Left cardiac atrium (tissue), 4 donors: ENCODE measurements around the gene FKBP1A. TPM values are rescaled to one million over a fixed set of nuclear protein-coding genes. Genes with fewer than 3 reads are reported as not detected.

Experiments
- ATAC-seq, 2 donors: fragments of 200-7000 bp; cut with Tn5 transposase; one replicate each; pipeline ENCODE4 v1.9.1; 2020; ENCODE audit warnings: mild to moderate bottlenecking in 2 of 2, moderate library complexity in 2 of 2
- DNase-seq: peaks from one replicate; pipeline ENCODE4 v3.0.0-alpha.2; 2020
- intact Hi-C, 2 donors: fragments of 100-400 bp; cut with DNase I; formaldehyde crosslinking; loops; one replicate each; pipeline versions ENCODE4 v1.14.1 to v1.15.1; 2022 to 2023
- total RNA-seq, 2 donors: library from RNA; stranded (reverse); fragmentation: NEBNext Ultra II Directional; extraction: Animal tissue kit (Norgen Biotek cat#: 25700); gene quantifications; one replicate each; pipeline ENCODE4 v1.2.1, GENCODE V29; 2021
- donor health status: DM: no; HTN: yes; CAD: no.
- donor health status: DM: no; HTN: yes; CAD: no; lungs with severe emphysema.
- donor health status: DM: yes; HTN: yes; CAD: no.
- donor health status: Dilated cardiomyopathy.

The FKBP1A gene
- total RNA-seq, 2 donors from 2014 or later: 154 to 214 TPM

DNA sequence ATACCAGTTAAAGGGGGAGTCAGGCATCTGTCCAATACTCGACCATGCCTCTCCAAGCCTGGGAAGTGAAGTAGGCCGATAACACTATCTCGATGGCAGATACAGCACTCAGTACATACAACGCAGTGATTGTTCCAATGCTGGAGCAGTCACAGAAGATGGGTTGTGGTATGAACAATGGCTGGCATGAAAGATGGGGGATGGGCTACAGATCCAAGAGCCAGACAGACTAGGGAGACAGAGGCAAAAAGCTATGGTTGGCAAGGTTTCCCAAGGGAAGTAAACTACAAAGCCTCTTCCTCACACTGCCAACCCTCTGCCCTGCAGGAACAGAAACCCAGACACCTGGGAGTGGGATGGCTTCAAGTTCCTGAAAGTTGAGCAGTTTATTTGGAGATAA, 19.2 kb downstream of the FKBP1A start:
- DNase-seq (no peak), ATAC-seq (no peak)
- intact Hi-C loops: no loop called here

- intact Hi-C loops: no loop called here
- no peak for DNase-seq
- no peak for ATAC-seq
Measured at GRCh38 chr20:1373036-1373435, 19.8 kb downstream of the FKBP1A start.

DNA sequence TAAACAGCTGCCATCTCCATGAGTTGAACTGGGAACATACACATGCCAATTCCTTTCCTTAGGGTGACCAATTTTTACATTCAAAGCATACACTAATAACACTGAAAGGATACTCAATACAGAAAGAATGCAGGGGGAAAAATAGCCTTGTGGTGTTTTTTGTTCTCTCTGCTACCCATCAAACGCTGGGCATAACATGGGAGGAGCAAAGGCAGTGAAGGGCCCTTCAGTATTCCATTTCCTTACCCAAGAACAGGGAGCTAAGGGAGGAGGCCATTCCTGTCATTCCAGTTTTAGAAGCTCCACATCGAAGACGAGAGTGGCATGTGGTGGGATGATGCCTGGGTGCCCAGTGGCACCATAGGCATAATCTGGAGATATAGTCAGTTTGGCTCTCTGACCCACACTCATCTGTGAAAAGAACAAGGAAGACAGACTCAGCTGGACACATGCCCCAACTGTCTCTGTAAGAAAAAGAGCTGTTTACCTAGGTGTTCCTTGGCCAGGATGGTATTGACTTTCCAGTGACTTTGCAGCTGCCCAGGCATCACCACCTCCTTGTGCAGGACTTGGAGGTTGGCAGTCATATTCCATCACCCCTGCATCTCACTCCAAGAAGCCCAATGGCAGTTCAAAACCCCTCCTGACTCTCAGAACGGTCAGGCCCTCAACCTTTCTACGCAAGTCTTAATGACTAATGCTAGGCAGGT, 20.9 kb downstream of the FKBP1A start:
- ATAC-seq (no peak), DNase-seq (no peak)
- intact Hi-C loops: no loop called here

- ATAC-seq (peak in 1 of 2 donors; percentile 15), DNase-seq (no peak)
- intact Hi-C loops: no loop called here
Measured at GRCh38 chr20:1371202-1371782, 21.6 kb downstream of the FKBP1A start.

DNA sequence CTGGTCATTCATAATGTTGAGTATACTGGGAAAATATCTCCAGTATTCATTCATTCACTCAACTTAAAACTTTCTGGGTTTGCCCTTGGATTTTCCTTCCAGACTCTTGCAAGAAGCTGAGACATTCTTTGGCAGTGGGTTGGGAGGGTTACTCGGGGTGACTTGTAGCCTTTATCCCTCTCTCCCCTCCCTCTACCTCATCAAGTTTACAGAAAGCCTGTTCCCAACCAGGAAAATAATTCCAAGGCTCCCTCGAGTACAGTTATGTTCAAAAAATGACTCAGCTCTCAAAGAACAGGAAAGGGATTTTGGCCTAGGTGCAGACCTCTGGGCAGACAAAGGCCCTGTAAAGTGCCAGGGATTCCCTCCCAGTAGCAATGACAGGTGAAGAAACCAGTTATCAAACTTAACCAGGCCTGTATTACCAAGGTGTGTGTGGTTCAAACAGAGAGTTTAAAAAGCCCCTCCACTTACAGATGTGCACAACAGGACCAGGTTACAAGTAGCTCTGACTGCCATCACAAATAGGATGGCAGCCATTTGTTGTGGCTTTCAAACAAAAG, 22.2 kb downstream of the FKBP1A start:
- DNase-seq (no peak), ATAC-seq (peak; percentile 51 to 79)
- intact Hi-C loops: no loop called here

- ATAC-seq: no peak
- intact Hi-C loops: no loop called here
Measured at GRCh38 chr20:1369970-1370369, 22.9 kb downstream of the FKBP1A start.

GRCh38 chr20:1368448-1369199, 24.2 kb downstream of the FKBP1A start:
- ATAC-seq (peak in 1 of 2 donors; percentile 21), DNase-seq (no peak)
- intact Hi-C loops: no loop called here

More at GRCh38 chr20:1369970-1370369, 22.9 kb downstream of the FKBP1A start:
- DNase-seq: no peak

DNA sequence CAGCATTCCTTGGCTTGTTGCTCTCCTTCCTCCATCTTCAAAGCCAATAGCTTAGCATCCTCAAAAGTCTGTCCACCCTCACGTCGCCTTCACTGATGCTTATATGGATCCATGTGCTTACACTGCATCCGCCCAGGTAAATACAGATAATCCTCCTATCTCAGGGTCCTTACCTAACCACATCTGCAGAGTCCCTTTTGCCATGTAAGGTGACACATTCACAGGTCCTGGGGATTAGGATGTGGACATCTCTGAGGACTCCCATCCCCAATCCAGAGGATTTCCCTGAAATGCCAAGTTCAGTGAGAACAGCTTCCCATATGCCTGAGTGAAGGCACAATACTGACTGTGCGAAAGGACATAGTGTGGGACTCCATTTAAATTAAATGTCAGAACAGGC, 25.4 kb downstream of the FKBP1A start:
- intact Hi-C loops: no loop called here
- DNase-seq (no peak), ATAC-seq (no peak)

- intact Hi-C loops: no loop called here
- DNase-seq (no peak), ATAC-seq (no peak)
Measured at GRCh38 chr20:1364106-1364505, 28.7 kb downstream of the FKBP1A start.

- DNase-seq (no peak), ATAC-seq (no peak)
- intact Hi-C loops: no loop called here
Measured at GRCh38 chr20:1363522-1363921, 29.3 kb downstream of the FKBP1A start.

DNA sequence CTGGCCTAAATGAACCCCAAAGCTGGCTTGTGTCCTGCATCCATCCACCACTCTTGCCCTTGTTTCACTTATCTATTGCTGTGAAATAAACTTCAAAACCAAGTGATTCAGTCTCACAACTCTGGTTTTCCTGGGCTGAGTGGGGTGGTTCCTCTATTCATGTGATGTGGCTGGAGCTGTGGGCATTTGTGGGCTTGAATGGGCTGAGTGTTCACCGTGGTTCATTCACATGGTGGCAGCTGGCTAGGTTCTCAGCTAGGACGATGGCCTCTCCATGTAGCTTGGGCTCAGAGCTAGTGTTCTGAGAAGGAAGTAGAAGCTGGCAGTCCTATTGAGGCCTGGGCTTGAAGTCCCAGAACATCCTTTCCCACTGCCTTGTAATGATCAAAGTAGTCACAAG, 30.4 kb downstream of the FKBP1A start:
- intact Hi-C loops: no loop called here
- DNase-seq (no peak), ATAC-seq (no peak)

- DNase-seq (no peak), ATAC-seq (no peak)
- intact Hi-C loops: no loop called here
Measured at GRCh38 chr20:1360094-1360846, 32.6 kb downstream of the FKBP1A start.

DNA sequence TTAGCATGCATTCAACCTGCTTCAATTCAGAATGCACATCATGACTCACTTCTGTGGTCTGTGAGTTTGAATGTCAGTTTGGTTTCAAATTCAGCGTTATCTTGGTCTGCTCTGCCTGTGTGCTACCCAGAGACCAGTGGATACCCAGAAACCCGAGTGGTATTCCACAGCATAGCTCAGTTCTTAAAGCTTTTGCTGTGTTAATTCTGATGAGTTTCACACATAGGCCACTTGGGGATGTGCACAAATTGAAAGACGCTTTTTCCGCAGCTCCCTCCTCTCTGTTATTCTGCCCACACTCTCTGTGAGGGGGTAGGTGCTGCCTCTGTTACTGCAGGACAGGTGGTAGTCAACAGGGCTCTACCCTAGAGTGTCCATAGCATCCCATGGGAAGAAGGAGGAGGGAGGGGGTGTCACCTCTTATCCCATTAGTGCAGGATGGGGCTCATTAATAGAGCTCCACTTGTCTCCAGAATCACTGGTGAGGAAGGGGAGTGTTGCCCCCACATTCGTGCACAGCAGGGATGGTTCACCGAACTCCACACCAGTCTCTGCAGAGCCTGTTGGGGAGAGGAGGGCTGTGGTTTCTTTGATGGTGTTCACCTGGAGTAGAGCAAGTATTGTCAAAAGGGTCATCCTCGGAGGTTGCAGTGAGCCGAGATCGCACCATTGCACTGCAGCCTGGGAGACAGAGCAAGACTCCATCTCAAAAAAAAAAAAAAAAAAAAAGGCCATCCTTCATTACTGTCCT, 34.8 kb downstream of the FKBP1A start:
- ATAC-seq (no peak), DNase-seq (no peak)
- intact Hi-C loops: no loop called here

- no peak for ATAC-seq
- no peak for DNase-seq
- intact Hi-C loops: no loop called here
Measured at GRCh38 chr20:1353956-1354355, 38.9 kb downstream of the FKBP1A start.

DNA sequence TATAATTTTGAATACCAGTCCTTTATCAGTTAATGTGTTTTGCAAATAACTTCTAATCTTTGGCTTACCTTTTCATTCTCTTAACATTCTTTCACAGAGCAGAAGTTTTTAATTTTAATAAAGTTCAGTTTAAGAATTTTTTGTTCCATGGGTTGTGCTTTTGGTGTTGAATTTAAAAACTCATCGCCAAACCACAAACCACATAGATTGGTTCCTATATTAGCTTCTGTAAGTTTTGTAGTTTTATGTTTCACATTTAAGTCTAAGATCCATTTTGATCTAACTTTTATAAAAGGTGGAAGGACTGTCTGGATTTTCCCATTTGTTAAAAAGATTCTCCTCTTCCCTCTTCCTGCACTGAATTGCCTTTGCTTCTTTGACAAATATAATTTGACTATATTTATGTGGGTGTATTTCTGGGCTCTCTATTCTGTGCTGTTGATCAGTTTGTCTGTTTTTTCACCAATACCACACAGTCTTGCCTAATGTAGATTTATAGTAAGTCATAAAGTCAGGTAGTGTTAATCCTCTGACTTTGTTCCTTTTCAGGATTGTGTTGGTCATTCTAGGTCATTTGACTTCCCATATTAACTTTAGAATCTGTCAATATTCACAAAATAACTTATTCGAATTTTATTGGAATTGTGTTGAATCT, 46.4 kb downstream of the FKBP1A start:
- intact Hi-C loops: no loop called here

GRCh38 chr20:1345756-1346093, 47.1 kb downstream of the FKBP1A start:
- ATAC-seq: no peak
- intact Hi-C loops: no loop called here
- no peak for DNase-seq

More for the DNA sequence above, 46.4 kb downstream of the FKBP1A start:
- DNase-seq: no peak
- no peak for ATAC-seq

- no peak for ATAC-seq
- no peak for DNase-seq
- intact Hi-C loops: no loop called here
Measured at GRCh38 chr20:1345030-1345755, 47.7 kb downstream of the FKBP1A start.
